Esophagus (tissue), 2 donors: Measurements from ENCODE around the gene GSE1. TPM values are rescaled to one million over a fixed set of nuclear protein-coding genes. Genes with fewer than 3 reads are reported as not detected.

Source experiments
- H3K27ac ChIP-seq, 2 donors: one replicate each; pipeline ENCODE4 v1.5.1; 2013; ENCODE audit warnings: low read depth in 2 of 2, mild to moderate bottlenecking in 2 of 2, inconsistent platforms in 1 of 2, low read length in 1 of 2, moderate library complexity in 1 of 2
- H3K27me3 ChIP-seq, 2 donors: one replicate each; pipeline ENCODE4 v1.6.1; 2013; ENCODE audit warnings: low read length in 2 of 2, control low read depth in 1 of 2, mild to moderate bottlenecking in 1 of 2; ENCODE audit not compliant: insufficient read depth in 2 of 2, control insufficient read depth in 1 of 2
- H3K36me3 ChIP-seq, 2 donors: one replicate each; pipeline ENCODE4 v1.6.1; 2013; ENCODE audit warnings: low read length in 1 of 2; ENCODE audit not compliant: control insufficient read depth in 2 of 2, insufficient read depth in 2 of 2
- H3K4me1 ChIP-seq, 2 donors: one replicate each; pipeline ENCODE4 v1.6.1; 2013; ENCODE audit warnings: low read length in 1 of 2; ENCODE audit not compliant: control insufficient read depth in 2 of 2, insufficient read depth in 2 of 2
- H3K4me3 ChIP-seq, 2 donors: one replicate each; pipeline ENCODE4 v1.5.1; 2013; ENCODE audit warnings: low read length in 2 of 2, mild to moderate bottlenecking in 2 of 2, low read depth in 1 of 2, moderate library complexity in 1 of 2
- H3K9me3 ChIP-seq, 2 donors: one replicate each; pipeline ENCODE4 v1.6.1; 2013; ENCODE audit warnings: mild to moderate bottlenecking in 2 of 2, low read depth in 1 of 2, low read length in 1 of 2, moderate library complexity in 1 of 2; ENCODE audit not compliant: control insufficient read depth in 2 of 2, insufficient read depth in 1 of 2
- WGBS, 2 donors: extraction: QIAGEN DNeasy Blood & Tissue Kit; methylation state at CpG; one replicate each; pipeline ENCODE4 v1.1.7; 2013; 5-methylcytosine and 5-hydroxymethylcytosine counted together
- polyA plus RNA-seq, 2 donors: library from polyadenylated mRNA; stranded (reverse); fragments of 200-250 nt; gene quantifications; one replicate each; pipeline ENCODE4 v1.2.3, GENCODE V29; 2013
- donor health status: healthy with polysubstance abuse.
- donor health status: Bipolar disorder and iron deficiency.

Gene GSE1
- polyA plus RNA-seq, 2 donors: 8.9 to 19.6 TPM

- Histone ChIP-seq H3K27ac (peak overlapping the region in 1 of 2 donors; percentile 58), H3K36me3 (no peaks in the 10 kb centered on the region), H3K9me3 (peaks cover 0 to 3% of the 10 kb centered on the region in 2 donors), H3K4me1 (peaks cover 10 to 11% of the 10 kb centered on the region in 2 donors), H3K4me3 (no peak overlapping the region), H3K27me3 (no peaks in the 10 kb centered on the region)
- WGBS, 2 donors: 55 to 58% methylated on average over 37 of the region's 37 CpGs
Measured at GRCh38 chr16:85573696-85574641, 39.2 kb upstream of the GSE1 start.

GRCh38 chr16:85574672-85575475 is 38.2 kb upstream of the GSE1 start:
- Histone ChIP-seq H3K4me1 (peaks cover 10 to 11% of the 10 kb centered on the region in 2 donors), H3K4me3 (no peak overlapping the region), H3K9me3 (peaks cover 0 to 3% of the 10 kb centered on the region in 2 donors), H3K36me3 (no peaks in the 10 kb centered on the region), H3K27ac (peak overlapping the region in 1 of 2 donors; percentile 58), H3K27me3 (no peaks in the 10 kb centered on the region)
- WGBS, 2 donors: 39 to 45% methylated on average over 29 of the region's 29 CpGs

GRCh38 chr16:85575920-85576319 is 37.2 kb upstream of the GSE1 start:
- no peaks in the 10 kb centered on the region for H3K27me3 ChIP-seq
- no peaks in the 10 kb centered on the region for H3K36me3 ChIP-seq
- H3K9me3 ChIP-seq: peaks cover 0 to 3% of the 10 kb centered on the region in 2 donors
- H3K4me3 ChIP-seq: no peak overlapping the region
- no peak overlapping the region for H3K27ac ChIP-seq
- WGBS, 2 donors: 82 to 86% methylated on average over 5 of the region's 5 CpGs
- peaks cover 10 to 11% of the 10 kb centered on the region in 2 donors for H3K4me1 ChIP-seq

- 89 to 90% methylated on average over 11 to 12 of the region's 12 CpGs for WGBS, 2 donors
- peaks cover 6 to 10% of the 10 kb centered on the region in 2 donors for H3K4me1 ChIP-seq
Measured at GRCh38 chr16:85576944-85577343, 36.2 kb upstream of the GSE1 start.

GRCh38 chr16:85577899-85578598 is 35.1 kb upstream of the GSE1 start:
- Histone ChIP-seq H3K36me3 (no peaks in the 10 kb centered on the region), H3K4me3 (no peak overlapping the region), H3K27me3 (no peaks in the 10 kb centered on the region), H3K4me1 (peaks cover 2 to 10% of the 10 kb centered on the region in 2 donors), H3K27ac (no peak overlapping the region), H3K9me3 (no peaks in the 10 kb centered on the region)
- WGBS, 2 donors: 83 to 86% methylated on average over 20 of the region's 20 CpGs

More at GRCh38 chr16:85576944-85577343, 36.2 kb upstream of the GSE1 start:
- Histone ChIP-seq H3K27ac (no peak overlapping the region), H3K4me3 (no peak overlapping the region), H3K36me3 (no peaks in the 10 kb centered on the region), H3K27me3 (no peaks in the 10 kb centered on the region), H3K9me3 (peaks cover 0 to 3% of the 10 kb centered on the region in 2 donors)

GRCh38 chr16:85578599-85578948 is 34.5 kb upstream of the GSE1 start:
- Histone ChIP-seq H3K36me3 (no peaks in the 10 kb centered on the region), H3K9me3 (no peaks in the 10 kb centered on the region), H3K4me1 (peaks cover 2 to 10% of the 10 kb centered on the region in 2 donors), H3K27me3 (no peaks in the 10 kb centered on the region), H3K27ac (no peak overlapping the region), H3K4me3 (no peak overlapping the region)
- WGBS, 2 donors: 76 to 84% methylated on average over 5 of the region's 5 CpGs

GRCh38 chr16:85579191-85579590 is 33.9 kb upstream of the GSE1 start:
- no peak overlapping the region for H3K4me3 ChIP-seq
- no peaks in the 10 kb centered on the region for H3K9me3 ChIP-seq
- no peak overlapping the region for H3K27ac ChIP-seq
- H3K4me1 ChIP-seq: peaks cover 2 to 9% of the 10 kb centered on the region in 2 donors
- no peaks in the 10 kb centered on the region for H3K36me3 ChIP-seq
- H3K27me3 ChIP-seq: no peaks in the 10 kb centered on the region
- WGBS, 2 donors: 65 to 74% methylated on average over 13 of the region's 13 CpGs

GRCh38 chr16:85579923-85580580 is 33.1 kb upstream of the GSE1 start:
- H3K27me3 ChIP-seq: no peaks in the 10 kb centered on the region
- peaks cover under 1 to 2% of the 10 kb centered on the region in 2 donors for H3K4me1 ChIP-seq
- H3K9me3 ChIP-seq: no peaks in the 10 kb centered on the region
- no peak overlapping the region for H3K4me3 ChIP-seq
- 79 to 80% methylated on average over 9 to 11 of the region's 11 CpGs for WGBS, 2 donors
- no peak overlapping the region for H3K27ac ChIP-seq
- no peaks in the 10 kb centered on the region for H3K36me3 ChIP-seq

- no peaks in the 10 kb centered on the region for H3K27me3 ChIP-seq
- 95% methylated on average over 7 of the region's 7 CpGs for WGBS, 2 donors
- no peaks in the 10 kb centered on the region for H3K36me3 ChIP-seq
- H3K4me3 ChIP-seq: no peak overlapping the region
- no peaks in the 10 kb centered on the region for H3K9me3 ChIP-seq
- peaks cover 0 to 3% of the 10 kb centered on the region in 2 donors for H3K4me1 ChIP-seq
- no peak overlapping the region for H3K27ac ChIP-seq
Measured at GRCh38 chr16:85580684-85581083, 32.4 kb upstream of the GSE1 start.
